ENCODE data around the gene TRAF5.
"Not testable (repeated sequence)": the region's sequence is repeated elsewhere in the genome, so short reads cannot be mapped to it uniquely, and the experiment has no call there.

The TRAF5 gene, protein sequence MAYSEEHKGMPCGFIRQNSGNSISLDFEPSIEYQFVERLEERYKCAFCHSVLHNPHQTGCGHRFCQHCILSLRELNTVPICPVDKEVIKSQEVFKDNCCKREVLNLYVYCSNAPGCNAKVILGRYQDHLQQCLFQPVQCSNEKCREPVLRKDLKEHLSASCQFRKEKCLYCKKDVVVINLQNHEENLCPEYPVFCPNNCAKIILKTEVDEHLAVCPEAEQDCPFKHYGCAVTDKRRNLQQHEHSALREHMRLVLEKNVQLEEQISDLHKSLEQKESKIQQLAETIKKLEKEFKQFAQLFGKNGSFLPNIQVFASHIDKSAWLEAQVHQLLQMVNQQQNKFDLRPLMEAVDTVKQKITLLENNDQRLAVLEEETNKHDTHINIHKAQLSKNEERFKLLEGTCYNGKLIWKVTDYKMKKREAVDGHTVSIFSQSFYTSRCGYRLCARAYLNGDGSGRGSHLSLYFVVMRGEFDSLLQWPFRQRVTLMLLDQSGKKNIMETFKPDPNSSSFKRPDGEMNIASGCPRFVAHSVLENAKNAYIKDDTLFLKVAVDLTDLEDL
- total RNA-seq, result 128 reads per million, percentile 87 among the genes with 10 or more reads in this experiment

DNA sequence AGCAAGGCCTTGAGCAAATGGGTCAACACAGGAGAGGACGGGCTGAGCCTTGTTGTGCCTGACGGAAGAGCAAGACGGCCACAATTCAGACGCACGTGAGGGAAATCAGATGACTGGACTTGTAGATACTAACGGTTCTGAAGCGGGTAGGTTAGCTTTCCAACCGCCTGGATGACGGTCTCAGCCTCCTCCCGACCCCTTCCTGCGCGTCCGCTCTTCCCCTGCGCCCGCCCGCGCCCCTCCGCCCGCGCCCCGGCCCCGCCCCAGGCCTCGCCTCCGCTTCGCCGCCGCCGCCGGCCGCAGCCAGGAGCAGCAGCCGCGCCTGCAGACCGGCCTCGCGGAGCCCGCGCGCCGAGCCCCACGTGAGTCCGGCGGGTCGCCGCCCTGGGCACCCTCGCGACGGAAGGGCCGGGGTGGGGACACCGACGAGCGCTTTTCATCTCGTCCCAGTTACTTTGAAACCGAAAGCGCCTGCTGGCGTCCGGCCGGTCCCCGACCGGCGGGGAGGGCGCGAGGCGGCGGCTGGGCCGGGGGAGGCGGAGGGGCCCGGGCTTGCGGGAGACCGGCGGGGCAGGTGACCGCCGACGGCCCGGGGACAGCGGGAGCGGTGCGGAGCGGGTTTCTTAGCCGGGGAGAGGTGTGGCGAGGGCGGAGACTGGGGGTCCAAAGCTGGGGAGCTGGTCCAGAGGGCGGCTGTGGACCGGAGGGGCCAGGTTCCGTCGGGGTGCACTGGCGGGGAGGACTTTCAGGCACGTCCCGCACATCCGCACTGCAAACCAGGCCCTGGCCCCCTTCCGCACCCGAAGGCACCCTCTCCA is at the start of gene TRAF5:
Gene TRAF5, plus strand, starts transcription at position 306 of the 818 bp plus-strand sequence. CDS start 26,407 bp downstream, outside the sequence.
- peak; percentile 38 for DNase-seq

DNA sequence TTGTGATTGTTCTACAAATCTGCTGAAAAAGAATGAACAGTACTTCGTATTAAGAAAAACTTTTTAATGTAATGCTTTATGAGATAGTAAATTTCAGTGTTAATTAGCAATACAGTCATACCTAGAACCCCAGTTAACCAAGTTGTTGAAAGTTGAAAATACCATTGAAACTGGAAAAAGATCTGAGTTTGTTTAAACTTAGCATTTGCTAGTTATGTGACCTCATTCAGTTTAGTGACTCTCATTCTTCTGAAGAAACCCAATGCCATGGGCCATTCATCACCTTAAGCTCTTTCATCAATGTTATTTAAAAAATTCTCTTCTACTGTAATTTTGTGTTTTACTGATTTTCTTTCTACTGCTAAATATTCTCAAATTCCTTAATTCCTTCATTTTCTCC is 47.3 kb upstream of the TRAF5 start:
- no peak for DNase-seq

DNA sequence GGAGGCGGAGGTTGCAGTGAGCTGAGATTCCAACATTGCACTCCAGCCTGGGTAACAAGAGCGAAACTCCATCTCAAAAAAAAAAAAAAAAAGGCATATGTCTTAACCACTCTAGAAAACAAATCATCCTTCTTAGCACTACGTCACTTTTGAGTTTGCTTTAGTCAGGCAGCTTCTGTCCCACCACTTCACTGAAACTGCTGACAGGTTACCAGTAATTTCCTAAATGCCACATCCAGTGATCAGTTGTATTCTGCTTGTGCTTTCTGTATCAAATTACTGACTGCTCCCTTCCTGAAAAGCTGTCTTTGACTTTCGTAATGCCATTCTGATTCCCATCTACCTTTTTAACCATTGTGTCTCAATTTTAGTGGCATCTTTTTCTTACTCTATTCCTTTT is 45.7 kb upstream of the TRAF5 start:
- DNase-seq, result no peak

DNA sequence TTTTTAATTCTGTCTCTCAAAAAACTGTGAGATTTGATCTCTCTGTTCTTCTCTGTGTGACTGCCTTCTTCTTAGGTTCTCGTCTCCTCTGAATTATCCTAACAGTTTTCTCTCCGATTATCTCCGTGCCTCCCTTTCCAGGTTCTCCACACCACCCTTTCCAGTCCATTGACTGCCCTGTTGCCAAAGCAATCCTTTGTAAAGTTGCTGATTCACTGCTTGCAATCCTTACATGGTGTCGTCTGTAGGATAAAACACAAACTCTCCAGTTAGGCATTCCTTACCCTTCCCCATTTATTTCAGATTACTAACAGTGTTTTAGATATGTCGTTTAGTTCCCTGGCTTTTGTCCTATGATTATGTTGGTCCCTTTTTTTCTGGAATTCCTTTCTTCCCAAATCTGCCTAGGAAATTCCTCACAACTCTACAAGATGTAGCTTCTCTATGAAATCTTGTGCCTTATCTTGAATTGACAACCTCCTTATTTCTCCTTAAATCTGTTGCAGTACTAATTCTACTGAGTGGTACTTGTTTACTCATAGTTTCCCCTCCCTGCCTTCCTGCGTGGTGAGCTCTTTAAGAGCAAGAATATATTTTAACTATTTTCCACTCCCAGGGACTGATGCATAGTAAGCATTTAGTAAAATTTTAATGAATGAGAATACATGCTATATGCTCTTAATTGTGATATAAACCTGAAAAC is 45.2 kb upstream of the TRAF5 start:
- DNase-seq, result no peak

- DNase-seq, result no peak
These were observed 44.6 kb upstream of the TRAF5 start for GRCh38 chr1:211282023-211282373.

DNA sequence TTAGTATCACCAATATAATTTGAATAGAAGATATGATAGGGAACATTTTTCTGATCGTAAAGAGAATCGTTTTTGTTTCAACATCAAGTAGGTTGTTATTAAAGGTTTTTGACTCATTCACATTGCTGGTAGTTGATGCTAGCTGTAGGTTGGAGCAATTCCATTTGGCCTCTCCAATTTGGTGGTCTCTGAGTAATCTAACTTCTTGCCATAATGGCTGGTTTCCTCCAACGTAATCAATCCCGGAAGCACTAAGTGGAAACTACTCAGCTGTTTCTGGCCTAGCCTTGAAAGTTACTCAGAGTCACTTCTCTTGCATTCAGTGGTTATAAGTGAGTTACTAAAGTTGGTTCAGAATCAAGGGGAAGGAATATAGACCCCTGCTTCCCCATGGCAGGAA is 41.4 kb upstream of the TRAF5 start:
- DNase-seq, result no peak

DNA sequence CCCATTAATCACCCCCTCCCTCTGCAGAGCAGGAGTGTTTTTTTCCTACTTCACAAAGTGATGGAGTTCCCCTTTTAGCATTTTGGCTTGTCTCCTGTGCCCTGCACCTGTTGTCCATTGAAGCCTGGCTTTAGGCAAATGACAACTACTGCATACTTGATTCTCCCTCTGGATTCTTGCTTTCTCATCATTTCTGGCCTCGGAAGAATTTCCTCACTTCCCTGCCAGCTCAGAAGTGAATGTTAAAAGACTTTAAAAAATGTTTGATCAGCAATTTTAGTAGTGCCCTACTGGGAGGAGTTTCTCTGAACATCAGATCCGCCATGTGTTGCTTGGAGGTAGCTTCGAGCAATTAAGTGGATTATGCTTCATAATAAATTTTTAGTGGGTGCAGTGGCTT is 39.4 kb upstream of the TRAF5 start:
- DNase-seq, result no peak

GRCh38 chr1:211292411-211292810 is 34.2 kb upstream of the TRAF5 start:
- no peak for DNase-seq

GRCh38 chr1:211296396-211296795 is 30.2 kb upstream of the TRAF5 start:
- no peak for DNase-seq

- no peak for DNase-seq
These were observed 21.6 kb upstream of the TRAF5 start for GRCh38 chr1:211305044-211305443.

GRCh38 chr1:211309617-211310016 is 17.0 kb upstream of the TRAF5 start:
- no peak for DNase-seq

GRCh38 chr1:211313392-211313791 is 13.2 kb upstream of the TRAF5 start:
- DNase-seq, result no peak

- DNase-seq, result no peak
These were observed 7.9 kb upstream of the TRAF5 start for GRCh38 chr1:211318576-211319280.

GRCh38 chr1:211319892-211320291 is 6.7 kb upstream of the TRAF5 start:
- no peak for DNase-seq

DNA sequence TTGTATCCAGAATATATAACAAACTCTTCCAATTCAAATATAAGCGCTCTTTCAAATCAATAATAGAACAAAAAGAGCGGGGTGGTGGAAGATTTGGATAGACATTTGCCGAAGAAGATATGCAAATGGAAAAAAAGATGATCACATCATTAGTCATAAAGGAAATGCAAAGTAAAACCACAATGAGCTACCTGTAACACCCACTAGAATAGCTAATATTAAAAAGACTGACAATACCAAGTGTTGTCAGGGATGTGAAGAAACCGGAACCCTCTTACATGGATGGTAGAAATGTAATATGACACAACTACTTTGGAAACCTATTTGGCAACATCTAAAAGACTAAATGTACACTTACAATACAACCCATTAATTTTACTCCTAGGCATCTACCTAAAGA is 5.7 kb upstream of the TRAF5 start:
- DNase-seq, result no peak

- not testable (repeated sequence) for DNase-seq
These were observed 5.0 kb upstream of the TRAF5 start for GRCh38 chr1:211321646-211322045.

DNA sequence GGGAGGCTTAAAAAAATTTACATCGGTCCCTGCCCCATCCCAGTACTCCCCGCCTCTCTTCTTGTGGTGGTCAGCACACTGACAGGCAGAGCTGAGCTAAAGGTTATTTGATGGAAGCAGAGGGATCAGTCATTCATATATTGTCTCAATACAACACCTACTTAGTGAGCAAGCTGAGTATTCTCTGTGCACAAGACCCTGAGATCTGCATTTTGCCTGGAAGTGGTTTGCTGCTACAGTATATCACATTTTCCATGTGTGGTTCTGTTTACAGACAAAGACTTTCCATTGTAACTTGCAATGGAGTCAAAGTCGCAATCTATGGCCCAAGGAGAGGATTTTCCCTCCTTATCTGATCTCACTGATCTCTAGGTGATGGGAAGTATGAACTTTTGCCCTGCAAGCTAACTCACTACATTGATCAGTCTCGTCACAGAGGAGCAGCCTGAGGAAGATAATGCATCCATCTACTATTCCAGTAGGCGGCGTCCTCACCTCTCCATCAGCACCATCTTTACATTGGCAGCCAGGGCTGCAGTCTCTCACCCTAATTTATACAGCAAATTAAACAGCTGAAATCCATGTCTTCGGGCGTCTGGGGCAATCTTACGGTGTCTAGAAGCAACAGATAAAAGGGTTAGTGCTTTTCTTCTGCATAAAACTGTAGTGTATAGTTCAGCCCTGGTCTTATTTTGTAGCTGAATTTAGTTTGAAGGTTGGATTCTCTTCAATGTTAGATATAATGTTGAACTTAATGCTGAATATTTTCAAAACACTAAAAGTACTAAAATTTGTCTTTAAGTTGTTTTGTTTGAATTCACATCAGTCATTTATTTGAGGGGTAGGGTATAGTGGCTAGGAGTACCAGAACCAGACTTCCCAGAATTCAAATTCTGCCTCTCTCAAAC is 3.2 kb upstream of the TRAF5 start:
- peak; percentile 48 for DNase-seq

DNA sequence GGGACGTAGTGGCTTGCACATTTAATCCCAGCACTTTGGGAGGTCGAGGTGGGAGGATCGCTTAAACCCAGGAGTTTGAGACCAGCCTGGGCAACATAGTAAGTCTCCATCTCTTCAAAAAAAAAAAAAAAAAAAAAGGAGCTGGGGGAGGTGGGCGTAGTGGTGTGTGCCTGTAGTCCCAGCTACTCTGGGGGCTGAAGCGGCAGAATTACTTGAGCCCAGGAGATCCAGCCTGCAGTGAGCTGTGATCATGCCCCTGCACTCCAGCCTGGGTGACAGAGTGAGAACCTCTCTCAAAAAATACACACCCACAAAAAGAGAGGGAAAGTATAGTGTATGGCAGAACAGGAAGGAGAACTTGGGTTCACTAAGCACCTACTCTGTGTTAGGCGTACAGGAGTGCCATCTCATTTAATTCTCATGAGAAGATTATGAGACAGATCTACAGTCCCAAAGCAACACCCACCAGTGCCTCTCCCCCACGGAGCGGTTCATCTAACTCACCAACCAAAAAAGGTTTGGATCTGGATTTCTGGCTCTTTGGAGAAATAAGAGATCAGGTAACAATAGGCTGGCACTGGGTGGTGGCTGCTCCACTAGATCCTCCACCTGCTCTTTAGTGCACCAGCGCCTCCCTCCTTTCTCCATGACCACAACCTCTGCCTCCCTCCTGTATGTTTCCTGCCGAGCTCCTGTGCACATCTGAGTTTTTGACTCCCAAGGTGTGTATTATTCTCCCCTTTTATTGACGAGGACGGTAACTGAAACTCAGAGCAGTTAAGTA is 1.4 kb upstream of the TRAF5 start:
- DNase-seq, result no peak

DNA sequence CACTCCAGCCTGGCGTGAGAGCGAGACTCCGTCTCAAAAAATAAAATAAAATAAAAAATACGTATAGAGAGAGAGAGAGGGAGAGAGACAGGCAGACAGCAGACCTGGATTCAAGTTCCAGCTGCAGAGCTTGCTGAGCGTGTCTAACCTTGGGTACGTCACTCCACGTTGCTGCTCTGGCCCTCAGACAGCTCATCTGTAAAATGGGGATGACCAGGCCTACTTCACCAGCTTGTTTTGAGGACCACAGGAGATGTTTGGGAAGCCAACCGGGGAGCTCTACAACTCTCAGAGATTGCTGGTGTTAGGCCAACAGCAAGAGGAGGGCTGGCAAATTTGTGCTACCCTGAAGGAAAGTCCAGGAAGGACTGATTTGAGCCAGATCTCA is 499 bp upstream of the TRAF5 start:
- no peak for DNase-seq

DNA sequence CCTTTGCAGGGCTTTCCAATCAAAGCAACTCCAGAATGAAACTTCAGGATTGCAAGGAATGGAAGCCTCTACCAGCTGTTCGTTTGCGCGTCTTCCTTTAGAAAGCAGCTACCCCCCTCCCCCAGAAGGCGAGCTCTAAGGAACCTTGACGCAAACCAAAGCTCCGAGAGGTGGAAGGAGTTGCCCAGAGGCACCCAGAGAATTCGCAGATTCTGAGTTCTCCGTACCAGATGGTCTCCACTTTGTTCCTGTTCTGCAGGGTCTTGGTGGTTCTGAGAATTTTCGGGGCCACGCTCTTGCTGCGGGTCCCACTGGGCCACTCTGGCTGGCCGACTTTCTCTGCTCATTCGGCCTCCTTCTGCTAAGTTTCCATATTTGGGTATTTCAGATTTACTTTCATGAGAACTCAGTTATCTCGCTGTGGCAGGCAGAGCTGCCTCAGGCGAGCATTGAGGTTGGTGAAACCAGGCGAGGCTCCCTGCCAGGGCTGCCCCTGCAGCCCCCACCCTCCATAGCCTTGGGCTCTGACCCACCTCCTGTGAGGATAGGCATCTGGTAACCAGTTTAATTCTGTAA is 801 bp downstream of the TRAF5 start:
- DNase-seq, result peak; percentile 23

All from effector CD4-positive, alpha-beta T cell (primary cell).